CD4-positive, alpha-beta T cell treated with Interleukin-4 for 1 hour (primary cell): ENCODE data around the gene PUS7.
A peak's percentile ranks its signal among the peaks of the same experiment; 100 is the strongest.
"Not testable (repeated sequence)": the region's sequence is repeated elsewhere in the genome, so short reads cannot be mapped to it uniquely, and the experiment has no call there.

Experiments used
- DNase-seq, 2 donors: peaks; one replicate each; pipeline ENCODE4 v3.0.0-alpha.2; 2020 to 2022

Gene PUS7

DNA sequence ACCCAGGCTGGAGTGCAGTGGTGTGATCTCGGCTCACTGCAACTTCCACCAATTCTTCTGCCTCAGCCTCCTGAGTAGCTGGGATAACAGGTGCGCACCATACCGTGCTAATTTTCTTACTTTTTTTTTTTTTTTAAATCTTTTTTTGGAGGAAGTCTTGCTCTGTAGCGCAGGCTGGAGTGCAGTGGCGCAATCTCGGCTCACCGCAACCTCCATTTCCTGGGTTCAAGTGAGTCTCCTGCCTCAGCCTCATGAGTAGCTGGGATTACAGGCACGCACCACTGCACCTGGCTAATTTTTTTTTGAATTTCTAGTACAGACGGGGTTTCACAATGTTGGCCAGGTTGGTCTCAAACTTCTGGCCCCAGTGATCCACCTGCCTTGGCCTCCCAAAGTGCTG is 79.9 kb downstream of the PUS7 start:
- not testable (repeated sequence) for DNase-seq

DNA sequence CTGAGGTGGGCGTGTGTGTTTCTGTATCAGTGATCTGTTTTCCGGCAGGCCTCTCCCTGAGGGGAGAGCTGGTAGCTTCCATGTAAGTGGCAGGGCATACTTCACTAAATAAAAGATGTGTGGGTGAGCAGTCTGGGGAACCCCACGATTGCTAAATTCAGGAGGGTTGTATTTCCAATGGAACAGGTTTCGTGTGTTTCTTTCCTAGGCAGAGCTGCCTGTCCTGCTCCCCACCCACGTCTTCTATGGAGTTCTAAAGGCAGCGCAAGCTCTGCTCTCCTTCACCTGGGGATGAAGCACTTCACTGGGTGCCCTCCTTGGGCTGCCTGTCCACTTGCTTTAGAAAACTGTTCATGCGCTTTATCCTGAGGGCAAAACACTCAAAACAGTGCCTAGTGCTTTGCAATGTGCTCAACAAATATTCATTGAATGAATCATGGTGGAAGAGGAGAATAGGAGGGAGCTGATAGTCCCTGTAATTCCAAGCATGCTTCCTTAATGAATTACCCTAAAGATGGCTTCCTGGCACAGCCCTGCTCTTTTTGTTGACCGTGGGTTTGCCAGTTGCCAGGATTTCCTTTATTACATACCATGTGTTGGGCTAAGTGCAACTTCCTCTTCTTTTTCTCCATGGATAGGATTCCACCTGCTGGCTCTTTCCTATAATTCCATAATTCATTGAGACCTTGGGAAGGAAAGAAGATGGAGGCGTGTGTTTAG is 82.7 kb downstream of the PUS7 start:
- no peak for DNase-seq

DNA sequence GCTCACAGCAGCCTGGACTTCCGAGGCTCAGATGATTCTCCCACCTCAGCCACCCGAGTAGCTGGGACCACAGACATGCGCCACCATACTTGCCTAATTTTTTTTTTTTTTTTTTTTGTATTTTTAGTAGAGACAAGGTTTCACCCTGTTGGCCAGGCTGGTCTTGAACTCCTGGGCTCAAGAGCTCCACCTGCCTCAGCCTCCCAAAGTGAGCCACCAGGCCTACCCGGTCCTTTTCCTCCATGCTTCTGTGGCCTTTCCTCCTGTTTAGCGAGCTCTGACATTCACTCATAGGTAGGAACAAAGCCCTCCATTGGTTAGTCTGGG is 83.3 kb downstream of the PUS7 start:
- no peak for DNase-seq

DNA sequence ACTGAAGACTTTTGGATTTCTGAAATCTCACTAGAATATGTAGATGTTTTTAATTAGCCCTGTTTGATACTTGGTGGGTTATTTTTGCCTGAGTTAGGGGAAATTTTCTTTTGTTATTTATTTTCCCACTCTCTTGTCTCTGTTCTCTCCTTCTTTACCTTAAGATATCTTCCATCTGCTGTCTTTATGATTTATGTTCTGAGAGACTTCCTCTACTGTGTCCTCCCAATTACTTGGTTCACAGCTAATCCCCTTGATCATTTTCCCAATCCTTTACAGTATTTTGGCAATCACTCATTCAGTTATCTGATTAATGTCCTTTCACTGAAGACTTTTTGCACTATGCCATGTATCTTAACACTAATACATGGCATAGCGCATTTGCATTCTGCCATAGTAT is 83.8 kb downstream of the PUS7 start:
- no peak for DNase-seq

DNA sequence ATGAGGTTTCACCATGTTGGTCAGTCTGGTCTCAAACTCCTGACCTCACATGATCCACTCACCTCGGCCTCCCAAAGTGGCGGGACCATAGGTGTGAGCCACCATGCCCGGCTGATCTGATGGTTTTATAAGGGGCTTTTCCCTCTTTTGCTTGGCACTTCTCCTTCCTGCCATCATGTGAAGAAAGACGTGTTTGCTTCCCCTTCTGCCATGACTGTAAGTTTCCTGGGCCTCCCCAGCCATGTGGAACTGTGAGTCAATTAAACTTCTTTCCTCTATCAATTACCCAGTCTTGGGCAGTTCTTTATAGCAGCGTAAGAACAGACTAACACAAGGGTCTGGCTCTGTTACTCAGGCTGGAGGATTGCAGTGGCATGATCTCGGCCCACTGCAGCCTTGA is 84.7 kb downstream of the PUS7 start:
- not testable (repeated sequence) for DNase-seq

DNA sequence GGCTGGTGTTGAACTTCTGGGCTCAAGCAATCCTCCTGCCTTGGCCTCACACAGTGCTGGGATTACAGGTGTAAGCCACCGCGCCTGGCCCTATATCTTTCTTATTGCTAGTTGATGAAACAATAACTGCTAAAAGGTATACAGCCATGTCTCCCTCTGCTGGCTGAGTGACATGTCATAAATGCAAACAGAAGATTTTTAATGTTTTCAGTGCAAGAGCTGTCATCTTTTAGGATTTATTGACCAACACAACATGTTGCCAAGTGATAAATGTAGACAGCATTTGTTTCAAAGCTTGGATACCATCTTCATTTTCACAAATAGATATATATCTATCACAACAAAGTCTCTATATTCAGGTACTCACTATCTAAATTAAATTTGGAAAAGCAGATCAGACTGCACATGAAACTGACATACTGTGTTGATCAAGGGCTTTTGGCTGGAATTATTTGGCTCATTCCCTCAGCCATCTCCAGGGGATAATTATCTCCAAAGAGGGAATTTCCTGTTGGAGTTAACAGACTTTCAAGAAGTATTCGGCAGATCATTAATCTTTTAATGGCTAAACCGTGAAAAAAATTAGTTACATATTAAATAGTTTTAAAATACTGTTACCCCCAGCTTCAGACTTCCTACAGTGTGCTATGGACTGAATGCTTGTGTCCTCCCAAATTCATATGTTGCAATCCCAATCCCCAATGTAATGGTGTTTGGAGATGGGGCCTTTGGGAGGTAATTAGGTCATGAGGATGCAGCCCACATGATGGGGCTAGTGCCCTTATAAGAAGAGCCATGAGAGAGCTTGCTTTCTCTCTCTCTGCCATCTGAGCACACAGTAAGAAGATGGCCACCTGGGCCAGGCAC is 92.1 kb downstream of the PUS7 start:
- peak; percentile 59 to 67 for DNase-seq

DNA sequence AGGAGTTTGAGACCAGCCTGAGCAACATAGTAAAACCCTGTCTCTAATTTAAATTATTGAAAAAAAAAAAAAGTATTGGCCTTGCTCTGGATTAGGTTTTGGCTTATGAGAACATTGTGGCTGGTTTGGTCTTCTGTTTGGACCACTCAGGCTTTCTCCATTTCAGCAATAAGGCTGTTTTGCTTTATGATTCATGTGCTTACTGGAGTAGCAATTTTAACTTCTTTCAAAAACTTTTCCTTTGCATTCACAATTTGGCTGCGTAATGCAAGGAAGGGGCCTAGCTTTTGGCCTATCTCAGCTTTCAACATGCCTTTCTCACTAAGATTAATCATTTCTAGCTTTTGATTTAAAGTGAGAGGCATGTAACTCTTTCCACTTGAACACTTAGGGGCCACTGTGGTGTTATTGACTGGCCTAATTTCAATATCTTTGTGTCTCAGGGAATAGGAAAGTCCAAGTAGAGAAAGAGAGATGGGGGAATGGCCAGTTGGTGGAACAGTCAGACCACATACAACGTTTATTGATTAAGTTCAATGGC is 95.4 kb downstream of the PUS7 start:
- DNase-seq: no peak

DNA sequence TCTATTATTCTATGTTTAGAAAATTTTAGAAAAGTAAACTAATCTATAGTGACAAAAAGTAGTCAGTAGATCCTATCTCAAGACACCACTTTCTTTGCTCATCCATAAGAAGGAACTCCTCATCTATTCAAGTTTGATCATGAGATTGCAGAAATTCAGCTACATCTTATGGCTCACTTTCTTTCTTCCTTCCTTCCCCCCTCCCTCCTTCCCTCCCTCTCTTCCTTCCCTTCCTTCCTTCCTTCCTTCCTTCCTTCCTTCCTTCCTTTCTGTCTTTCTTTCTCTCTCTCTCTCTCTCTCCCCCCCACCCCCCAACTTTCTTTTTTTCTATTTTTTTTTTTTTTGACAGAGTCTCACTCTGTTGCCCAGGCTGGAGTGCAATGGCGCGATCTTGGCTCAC is 98.1 kb downstream of the PUS7 start:
- DNase-seq: no peak

DNA sequence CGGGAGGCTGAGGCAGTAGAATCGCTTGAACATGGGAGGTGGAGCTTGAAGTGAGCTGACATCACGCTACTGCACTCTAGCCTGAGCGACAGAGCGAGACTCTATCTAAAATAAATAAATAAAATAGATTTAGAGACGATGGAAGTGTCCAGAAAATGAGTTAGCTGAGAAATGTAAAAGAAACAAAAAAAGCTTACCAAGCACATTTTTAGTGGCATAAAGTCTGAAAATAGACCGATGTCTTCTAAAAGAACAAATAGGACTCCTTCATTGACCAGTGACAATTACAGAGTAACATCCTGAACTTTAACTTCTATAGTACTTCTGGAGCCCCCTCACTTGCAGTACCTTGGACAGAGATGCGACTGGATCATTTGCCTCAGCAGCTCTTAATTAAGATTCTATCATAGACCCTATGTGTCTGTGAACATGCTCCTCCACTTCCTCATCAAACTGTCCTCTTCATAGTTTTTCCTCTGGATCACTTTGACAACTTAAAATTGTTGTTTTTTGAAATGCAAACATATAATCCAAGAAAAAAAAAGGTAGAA is 108.1 kb downstream of the PUS7 start:
- no peak for DNase-seq

DNA sequence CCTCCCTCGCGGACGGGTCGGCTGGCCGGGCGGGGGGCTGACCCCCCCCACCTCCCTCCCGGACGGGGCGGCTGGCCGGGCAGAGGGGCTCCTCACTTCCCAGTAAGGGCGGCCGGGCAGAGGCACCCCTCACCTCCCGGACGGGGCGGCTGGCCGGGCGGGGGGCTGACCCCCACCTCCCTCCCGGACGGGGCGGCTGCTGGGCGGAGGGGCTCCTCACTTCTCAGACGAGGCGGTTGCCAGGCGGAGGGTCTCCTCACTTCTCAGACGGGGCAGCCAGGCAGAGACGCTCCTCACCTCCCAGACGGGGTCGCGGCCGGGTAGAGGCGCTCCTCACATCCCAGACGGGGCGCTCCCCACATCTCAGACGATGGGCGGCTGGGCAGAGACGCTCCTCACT is 111.3 kb downstream of the PUS7 start:
- DNase-seq: not testable (repeated sequence)

DNA sequence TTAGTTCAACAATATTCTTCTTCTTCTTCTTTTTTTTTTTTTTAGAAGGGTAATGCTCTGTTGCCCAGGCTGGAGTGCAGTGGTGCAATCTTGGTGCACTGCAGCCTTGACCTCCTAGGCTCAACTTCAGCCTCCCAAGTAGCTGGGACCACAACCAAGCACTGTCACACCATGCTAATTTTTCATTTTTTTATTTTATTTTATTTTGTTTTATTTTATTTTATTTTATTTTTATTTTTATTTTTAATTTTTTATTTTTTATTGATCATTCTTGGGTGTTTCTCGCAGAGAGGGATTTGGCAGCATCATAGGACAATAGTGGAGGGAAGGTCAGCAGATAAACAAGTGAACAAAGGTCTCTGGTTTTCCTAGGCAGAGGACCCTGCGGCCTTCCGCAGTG is 112.3 kb downstream of the PUS7 start:
- DNase-seq: not testable (repeated sequence)

DNA sequence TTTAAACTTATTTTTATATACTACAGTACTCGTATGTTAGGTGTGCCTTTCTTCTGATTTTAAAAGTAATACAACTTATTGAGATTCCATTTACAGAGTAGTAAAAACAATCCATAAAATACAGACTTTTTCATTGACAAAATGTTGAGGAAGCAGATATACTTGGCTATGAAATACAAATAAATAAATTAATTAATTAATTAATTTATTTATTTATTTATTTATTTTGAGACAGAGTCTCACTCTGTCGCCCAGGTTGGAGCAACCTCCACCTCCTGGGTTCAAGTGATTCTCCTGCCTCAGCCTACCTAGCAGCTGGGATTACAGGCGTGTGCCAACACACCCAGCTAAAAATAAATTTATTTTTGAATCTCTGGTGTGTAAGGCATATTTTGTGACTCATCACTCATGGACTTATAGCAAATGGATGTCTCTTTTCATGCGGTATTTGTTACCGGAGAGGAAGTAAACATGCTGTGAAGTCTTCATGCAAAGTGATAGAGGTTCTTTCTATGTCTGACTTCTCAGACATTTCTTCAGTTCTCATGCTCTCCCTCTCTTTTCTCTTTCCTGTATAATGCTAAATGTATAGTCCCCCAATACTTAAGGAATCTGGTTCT is 113.2 kb downstream of the PUS7 start:
- no peak for DNase-seq
